Measurements from ENCODE around the gene MCC.

MCC gene

GRCh38 chr5:113164021-113164420 lies 324.2 kb downstream of the MCC start:
- H3K27ac ChIP-seq = no peak overlapping the region
- no peak for TF ChIP-seq CTCF (conservative IDR thresholded peaks at IDR 0.05)

- no peak for TF ChIP-seq CTCF (conservative IDR thresholded peaks at IDR 0.05)
- no peak overlapping the region for H3K27ac ChIP-seq
Observed at GRCh38 chr5:113163328-113163727, 324.9 kb downstream of the MCC start.

GRCh38 chr5:113162770-113163169 lies 325.5 kb downstream of the MCC start:
- no peak overlapping the region for H3K27ac ChIP-seq
- TF ChIP-seq CTCF (conservative IDR thresholded peaks at IDR 0.05) = no peak

GRCh38 chr5:113162208-113162607 lies 326.0 kb downstream of the MCC start:
- H3K27ac ChIP-seq = no peak overlapping the region
- TF ChIP-seq CTCF (conservative IDR thresholded peaks at IDR 0.05) = no peak

- H3K27ac ChIP-seq = no peak overlapping the region
- TF ChIP-seq CTCF (conservative IDR thresholded peaks at IDR 0.05) = no peak
Observed at GRCh38 chr5:113161806-113162205, 326.4 kb downstream of the MCC start.

GRCh38 chr5:113157886-113158285 lies 330.4 kb downstream of the MCC start:
- no peak for TF ChIP-seq CTCF (conservative IDR thresholded peaks at IDR 0.05)
- H3K27ac ChIP-seq = no peak overlapping the region

GRCh38 chr5:113156271-113156877 lies 331.9 kb downstream of the MCC start:
- H3K27ac ChIP-seq = no peak overlapping the region
- TF ChIP-seq CTCF (conservative IDR thresholded peaks at IDR 0.05) = no peak
